ENCODE results near the gene MVB12B.
"Not testable (repeated sequence)": the region's sequence is repeated elsewhere in the genome, so short reads cannot be mapped to it uniquely, and the experiment has no call there.

MVB12B gene

DNA sequence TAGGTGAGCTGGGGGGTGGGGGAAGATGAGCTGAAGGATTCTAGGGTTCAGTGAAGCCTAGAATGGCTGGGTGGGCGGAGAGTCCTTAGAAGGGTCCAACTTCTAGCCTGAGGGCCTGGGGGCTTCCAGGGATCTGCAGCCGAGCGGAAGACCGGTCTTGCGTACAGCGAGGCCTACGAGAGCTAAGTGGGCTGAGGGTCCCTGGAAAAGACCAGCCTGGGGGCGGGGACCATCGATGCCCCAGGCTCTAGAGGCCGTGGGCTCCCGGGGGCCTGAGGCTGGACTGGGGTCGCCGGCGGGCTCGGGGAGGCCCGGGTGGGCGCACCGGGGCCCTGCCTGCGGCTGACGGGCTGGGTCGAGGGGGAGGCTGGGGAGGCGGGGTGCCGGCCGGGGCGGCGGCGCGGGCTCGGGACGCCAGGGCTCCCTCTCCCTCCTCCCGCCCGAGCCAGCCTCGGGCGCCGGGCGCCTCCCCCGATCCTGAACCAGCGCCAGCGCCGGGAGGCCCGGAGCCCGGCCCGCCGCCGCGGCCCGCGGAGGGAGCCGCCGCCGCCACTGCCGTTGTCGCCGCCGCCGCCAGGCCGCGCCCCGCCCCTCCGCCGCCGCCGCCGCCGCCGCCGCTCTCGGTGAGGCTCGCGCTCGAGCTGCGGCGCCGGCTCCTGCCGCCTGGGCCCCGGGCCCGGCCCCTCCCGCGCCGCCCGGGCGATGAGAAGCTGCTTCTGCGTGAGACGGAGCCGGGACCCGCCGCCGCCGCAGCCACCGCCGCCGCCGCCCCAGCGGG, at the start of gene MVB12B:
Gene MVB12B, plus strand, starts transcription at position 602 of the 778 bp plus-strand sequence. Its CDS starts 101 bp downstream, at position 703.
- DNase-seq: peak; percentile 79

GRCh38 chr9:126283799-126284465, 42.7 kb upstream of the MVB12B start:
- no peak for DNase-seq

- not testable (repeated sequence) for DNase-seq
These were observed 41.0 kb upstream of the MVB12B start for GRCh38 chr9:126285652-126286051.

GRCh38 chr9:126287166-126287866, 39.3 kb upstream of the MVB12B start:
- no peak for DNase-seq

DNA sequence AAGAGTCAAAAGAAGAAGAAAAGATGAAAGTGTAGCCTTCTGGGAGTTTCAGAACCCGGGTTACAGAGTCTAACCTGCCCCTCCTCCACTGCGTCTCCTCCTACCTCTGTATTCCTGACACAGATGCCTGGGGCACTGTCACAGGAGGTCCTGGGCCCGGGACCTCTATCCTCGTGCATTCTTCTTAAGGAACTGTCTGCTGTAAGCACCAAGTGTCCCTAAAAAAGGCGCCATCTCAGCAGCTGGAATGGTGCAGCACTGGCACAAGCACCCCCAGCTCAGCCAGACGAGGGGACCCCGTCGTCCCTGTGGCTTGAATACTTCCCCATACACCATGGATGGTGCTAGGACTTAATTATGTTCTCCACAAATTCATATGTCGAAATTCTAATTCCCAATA, 35.8 kb upstream of the MVB12B start:
- no peak for DNase-seq

- no peak for DNase-seq
These were observed 34.7 kb upstream of the MVB12B start for GRCh38 chr9:126291925-126292324.

DNA sequence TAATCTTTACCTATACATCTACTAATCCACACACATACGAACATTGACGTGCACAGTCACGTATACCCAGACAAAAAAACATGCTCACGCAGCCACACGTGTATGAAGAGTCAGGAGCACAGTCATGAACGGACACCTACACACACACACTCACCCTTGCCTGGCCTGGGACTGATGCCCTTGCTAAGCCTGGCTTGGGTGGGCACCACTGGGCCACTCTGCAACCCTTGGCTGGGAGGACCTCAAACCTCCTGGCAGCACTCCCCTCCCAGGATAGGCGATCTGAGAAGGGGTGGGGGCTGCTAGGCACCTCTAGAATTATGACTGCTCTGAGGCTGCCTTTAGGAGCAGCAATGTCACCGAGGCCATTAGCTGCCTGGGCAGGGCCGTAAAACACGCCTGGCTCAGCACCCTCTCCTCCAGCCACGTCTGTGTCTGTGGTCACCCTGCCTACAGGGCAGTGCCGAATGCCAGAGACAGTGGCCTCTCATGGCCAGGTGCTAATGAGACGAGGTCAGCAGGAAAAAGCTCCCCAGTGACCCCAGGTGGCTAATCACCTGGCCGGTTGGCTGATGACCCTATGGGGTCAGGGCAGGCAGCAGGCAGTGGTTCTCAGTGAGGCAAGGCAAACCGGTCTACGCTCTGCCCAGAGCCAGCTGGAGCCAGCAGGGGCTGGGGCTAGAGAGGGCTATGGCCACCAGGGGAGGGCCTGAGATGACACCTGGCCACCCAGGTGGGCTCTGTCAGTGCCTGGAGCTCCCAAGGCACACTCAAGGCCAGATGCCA, 33.7 kb upstream of the MVB12B start:
- no peak for DNase-seq

DNA sequence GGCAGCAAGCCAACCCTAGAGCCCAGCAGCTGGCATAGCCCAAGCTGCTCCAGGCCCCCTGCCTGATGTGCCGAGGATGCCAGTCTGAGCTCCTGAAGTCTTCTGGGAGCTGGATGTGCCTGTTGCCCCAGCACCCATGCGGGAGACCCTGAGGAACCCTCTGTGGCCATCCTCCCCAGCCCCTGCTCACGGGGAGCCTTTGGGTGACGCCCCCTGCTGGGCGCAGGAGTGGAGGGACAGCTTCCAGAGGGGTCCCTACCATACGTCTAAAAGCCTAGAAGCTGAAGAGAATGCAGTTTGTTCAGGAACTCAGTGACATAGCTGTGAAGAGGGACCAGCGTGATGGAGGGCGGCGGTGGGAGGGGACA, 33.1 kb upstream of the MVB12B start:
- DNase-seq: no peak

GRCh38 chr9:126294331-126295081, 32.1 kb upstream of the MVB12B start:
- DNase-seq: peak; percentile 49

GRCh38 chr9:126295082-126295477, 31.5 kb upstream of the MVB12B start:
- DNase-seq: no peak

GRCh38 chr9:126295516-126295915, 31.1 kb upstream of the MVB12B start:
- no peak for DNase-seq

DNA sequence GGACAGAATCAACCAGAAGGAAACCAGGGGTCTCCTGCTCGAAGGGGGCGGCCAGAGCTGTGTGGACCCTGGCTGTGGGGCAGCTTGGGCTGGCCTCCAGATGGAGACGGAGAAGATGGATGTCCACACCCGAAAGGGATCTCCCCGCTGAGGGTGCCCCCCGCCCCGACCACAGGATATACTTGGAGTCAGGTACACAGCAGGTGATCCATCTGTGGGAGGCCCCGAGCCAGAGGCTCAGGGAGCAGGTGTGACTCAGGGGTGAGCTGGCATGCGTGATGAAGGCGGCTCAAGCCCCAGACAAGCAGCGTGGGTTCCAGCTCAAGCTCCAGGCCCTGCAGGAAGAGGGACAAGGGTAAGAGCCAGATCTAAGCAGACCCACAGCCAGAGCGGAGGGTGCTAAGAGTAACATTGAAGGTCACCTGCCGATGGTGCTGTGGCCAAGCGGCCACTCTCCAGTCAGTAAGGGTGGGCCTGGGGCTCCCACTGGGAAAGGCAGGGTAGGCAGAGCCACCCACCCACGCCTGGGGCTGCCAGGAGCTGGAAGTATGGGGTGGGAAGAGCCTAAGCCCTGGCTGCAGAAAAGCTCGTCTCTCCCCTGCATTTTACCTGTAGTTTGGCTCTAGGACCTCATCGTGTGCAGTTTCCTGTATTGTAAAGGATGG, 30.6 kb upstream of the MVB12B start:
- peak; percentile 52 for DNase-seq

DNA sequence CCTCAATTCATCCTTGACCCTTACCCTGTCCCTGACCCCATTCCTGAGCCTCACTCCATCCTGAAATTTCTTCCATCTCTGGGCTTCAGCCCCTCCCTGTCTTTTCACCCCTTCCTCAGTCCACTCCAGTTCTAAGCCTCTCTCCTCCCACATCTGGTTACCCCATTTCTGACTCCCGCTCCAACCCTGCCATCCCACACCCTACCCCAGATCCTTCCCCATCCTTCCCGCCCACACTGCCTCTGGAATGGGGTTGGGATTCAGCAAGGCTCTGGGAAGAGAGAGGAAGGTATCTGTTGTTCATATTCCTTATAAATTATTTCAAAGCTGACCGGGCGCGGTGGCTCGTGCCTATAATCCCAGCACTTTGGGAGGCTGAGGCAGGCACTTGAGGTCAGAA, 29.9 kb upstream of the MVB12B start:
- DNase-seq: no peak

GRCh38 chr9:126297661-126298060, 29.0 kb upstream of the MVB12B start:
- DNase-seq: peak; percentile 9

- DNase-seq: peak; percentile 32
These were observed 28.4 kb upstream of the MVB12B start for GRCh38 chr9:126298063-126298801.

DNA sequence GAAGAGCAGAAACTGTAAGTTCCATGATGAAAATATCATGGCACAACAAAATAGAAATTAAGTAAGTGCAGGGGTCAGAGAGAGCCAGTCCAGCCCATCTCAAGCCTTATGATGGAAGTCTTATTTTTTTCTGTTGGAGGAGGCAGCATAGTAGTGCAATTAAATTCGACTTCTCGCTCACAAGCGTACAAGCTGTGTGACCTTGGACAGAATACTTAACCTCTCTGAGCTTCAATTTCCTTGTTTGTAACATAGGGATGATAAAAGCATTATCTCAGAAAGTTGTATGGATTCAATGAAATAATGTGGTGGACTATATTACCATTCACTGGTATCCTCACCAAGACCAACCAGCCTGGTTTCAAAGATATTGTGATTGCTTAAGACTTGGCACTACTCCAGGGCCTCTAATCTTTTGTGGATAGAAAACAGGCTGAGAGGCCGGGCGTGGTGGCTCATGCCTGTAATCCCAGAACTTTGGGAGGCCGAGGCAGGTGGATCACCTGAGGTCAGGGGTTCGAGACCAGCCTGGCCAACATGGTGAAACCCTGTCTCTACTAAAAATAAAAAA, 26.8 kb upstream of the MVB12B start:
- DNase-seq: no peak

GRCh38 chr9:126301196-126301595, 25.4 kb upstream of the MVB12B start:
- DNase-seq: no peak

- peak; percentile 59 for DNase-seq
These were observed 24.5 kb upstream of the MVB12B start for GRCh38 chr9:126301985-126302603.

DNA sequence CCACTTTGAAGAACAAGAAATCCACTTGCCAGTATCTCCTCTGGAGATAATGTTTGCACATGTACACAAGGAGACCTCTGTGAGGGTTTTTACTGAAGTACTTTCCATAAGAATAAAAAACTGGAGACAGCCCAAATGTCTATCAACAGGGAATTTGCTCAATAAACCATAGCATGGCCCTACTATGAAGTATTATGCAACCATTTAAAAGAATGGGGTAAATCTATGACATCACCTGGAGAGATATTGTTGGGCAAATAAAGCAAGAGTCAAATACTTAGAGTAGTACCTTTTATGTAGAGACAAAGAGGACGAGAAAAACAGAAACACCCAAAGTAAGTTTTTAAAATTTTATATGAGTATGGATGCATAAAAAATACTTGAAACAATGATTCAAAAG, 23.9 kb upstream of the MVB12B start:
- DNase-seq: no peak

- peak; percentile 43 for DNase-seq
These were observed 23.1 kb upstream of the MVB12B start for GRCh38 chr9:126303488-126303887.

Data from activated CD8-positive, alpha-beta memory T cell treated with anti-CD3 and anti-CD28 coated beads for 24 hours (primary cell).